HG03066 (cell line): ENCODE results near the gene ASAH2.

Experiments
- ATAC-seq: cut with Tn5 transposase; IDR thresholded peaks from one replicate; pipeline ENCODE4 v1.9.1; 2021; ENCODE audit warnings: low read depth; ENCODE audit not compliant: unreplicated experiment

The ASAH2 gene

DNA sequence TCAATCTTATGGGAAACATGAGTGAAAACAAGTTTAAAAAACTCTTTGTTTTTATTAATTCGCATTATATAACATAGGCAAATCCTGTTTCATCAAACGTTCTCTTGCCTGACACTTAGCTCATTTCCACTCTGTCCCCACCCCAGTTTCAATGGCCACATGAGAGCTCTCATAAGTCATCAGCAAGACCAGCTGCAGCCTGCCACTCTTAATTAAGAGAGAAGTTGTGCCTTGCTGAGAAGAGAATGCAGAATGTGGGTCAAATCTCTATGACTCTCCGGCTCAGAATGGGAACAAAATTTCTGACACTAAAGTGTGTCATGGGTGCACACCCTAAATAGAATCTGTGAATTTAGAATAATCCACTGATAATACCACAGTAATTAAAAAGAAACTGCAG lies 39.6 kb downstream of the ASAH2 start:
- no peak for ATAC-seq

- no peak for ATAC-seq
These were observed 40.4 kb downstream of the ASAH2 start for GRCh38 chr10:50210876-50211275.
